DMS53 treated with DMSO at 0.1 percent for 48 hours (cell line): Measurements from ENCODE around the gene KCNF1.

ENCODE experiments used
- DNase-seq: peaks from one replicate; lab custom pipeline; 2025; ENCODE audit not compliant: unreplicated experiment; lab: John Stamatoyannopoulos, UW

KCNF1 gene

GRCh38 chr2:10918661-10919409 lies 7.1 kb downstream of the KCNF1 start:
- no peak for DNase-seq

GRCh38 chr2:10919410-10919770 lies 7.7 kb downstream of the KCNF1 start:
- DNase-seq = no peak

DNA sequence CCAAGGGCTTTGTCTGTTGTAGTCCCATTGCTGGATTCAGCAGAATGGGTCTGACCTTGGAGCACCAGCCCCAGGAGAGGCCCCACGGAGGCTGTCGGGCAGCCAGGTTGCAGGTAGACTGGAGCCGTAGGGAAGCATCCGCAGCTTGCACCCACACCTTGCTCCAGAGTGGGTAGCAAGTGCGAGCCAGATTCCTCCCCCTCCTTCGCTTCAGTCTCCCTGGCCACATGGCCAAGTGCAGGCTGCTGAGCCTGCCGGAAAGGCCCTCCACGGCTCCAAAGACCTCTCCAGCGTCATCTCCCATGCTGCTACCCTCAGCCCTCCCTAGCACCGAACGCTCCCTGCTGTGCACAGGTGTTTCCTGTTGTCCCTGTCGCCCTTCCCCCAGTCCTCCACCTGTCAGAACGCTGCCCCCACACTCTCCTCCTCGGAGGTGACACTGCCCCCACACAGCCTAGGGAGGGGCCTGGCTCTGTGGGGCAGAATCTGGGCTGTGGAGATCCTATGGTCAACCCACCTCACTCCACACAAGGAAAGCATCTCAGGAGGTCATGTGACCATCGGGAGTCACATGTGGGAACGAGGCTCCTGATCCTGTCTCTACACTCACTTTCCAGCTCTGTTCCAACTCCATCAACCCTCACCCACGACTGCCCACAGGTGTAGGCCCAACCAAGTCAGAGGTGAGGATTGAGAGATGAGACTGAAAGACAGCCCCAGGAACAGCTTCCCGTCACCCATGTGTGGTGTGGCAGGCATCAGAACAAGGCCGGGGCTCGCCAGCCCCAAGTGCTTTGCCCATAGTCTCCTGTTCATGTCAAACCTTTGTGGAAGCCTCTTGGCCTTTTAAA lies 8.3 kb downstream of the KCNF1 start:
- DNase-seq = peak; percentile 52

GRCh38 chr2:10920764-10921388 lies 9.1 kb downstream of the KCNF1 start:
- DNase-seq = no peak

DNA sequence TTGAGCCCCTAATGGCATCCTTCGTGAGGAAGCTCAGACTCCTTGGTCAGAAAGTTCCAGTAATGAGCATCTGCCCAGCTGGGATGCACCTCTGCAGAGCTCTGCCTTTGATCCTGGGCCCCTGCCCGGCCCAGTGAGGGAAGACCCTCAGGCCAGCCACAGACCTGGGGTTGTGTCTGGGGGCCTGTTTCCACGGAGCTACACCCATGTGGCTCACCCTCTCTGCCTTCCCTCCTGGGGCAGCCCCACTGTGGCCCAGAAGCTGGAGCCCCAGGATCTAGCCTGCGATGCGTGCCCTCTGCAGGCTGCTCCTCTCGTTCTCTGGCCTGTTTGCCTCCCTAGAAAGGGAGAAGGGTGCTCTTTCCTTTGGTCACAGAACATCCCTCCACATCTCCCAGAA lies 9.8 kb downstream of the KCNF1 start:
- DNase-seq = no peak

GRCh38 chr2:10922307-10923007 lies 10.7 kb downstream of the KCNF1 start:
- no peak for DNase-seq

DNA sequence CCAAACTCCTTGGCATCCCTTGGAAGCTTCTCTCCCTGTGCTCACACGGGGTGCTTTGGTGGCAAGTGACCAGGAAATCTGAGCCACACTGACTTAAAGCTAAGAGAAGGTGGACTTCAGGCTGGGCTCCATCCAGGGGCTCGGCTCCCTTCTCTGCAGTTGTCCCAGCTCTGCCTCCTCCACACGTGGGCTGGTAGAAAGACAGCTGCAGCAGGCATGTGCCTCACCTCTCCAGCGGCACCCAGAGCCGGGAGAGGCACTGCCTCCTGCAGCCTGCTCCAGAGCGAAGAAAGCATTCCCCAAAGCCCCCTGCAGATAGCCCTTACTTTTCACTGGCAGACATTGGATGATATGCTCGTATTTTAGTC lies 11.3 kb downstream of the KCNF1 start:
- DNase-seq = no peak

- DNase-seq = no peak
These were observed 12.2 kb downstream of the KCNF1 start for GRCh38 chr2:10923965-10924364.

- no peak for DNase-seq
These were observed 12.7 kb downstream of the KCNF1 start for GRCh38 chr2:10924441-10924840.

DNA sequence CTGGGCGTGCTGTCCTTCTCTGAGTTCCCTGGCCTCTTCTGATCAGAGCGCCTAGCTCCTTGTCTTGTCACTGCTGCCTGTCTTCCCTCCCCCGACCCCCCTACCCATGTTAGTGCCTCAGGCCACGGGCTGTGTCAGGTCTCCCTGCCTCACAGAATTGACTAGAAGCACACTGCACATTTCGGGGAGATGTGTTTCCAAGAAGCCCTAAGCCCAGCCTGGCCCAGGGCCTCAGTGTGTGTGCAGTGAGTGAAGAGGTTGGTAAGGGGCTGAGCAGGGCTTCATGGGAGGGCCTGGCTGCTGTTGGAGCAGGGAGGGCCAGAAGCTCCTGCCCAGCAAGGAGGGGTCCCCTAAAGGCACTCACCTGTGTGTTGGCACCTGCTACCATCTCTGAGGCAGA lies 13.1 kb downstream of the KCNF1 start:
- DNase-seq = no peak

DNA sequence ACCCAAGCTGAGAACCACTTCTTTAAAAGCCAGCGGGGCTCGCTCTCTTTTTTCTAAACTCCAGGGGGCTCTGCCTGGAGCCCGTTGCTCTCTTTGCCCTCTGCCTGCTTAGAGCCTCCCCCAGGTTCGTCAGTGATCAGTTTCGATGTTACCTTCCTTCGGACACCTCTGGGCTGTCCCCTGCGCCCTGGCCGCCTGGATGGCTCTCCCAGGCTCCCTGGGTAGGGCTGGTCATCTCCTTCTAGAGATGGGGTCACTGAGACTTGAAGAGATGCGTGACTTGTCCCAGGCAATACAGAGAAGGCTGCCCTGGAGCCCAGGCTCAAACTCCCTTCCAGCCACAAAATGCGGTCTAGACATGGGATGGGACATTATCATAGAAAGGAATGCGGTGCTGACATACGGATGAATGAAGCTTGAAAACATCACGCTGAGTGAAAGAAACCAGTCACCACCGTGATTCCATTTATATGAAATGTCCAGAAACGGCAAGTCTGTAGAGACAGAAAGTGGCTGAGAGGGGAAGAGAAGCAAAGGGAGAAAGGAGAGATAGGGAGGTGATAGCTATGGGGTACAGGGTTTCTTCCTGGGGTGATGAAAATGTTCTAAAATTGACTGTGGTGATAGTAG lies 14.6 kb downstream of the KCNF1 start:
- no peak for DNase-seq

- DNase-seq = no peak
These were observed 19.2 kb downstream of the KCNF1 start for GRCh38 chr2:10930721-10931516.

DNA sequence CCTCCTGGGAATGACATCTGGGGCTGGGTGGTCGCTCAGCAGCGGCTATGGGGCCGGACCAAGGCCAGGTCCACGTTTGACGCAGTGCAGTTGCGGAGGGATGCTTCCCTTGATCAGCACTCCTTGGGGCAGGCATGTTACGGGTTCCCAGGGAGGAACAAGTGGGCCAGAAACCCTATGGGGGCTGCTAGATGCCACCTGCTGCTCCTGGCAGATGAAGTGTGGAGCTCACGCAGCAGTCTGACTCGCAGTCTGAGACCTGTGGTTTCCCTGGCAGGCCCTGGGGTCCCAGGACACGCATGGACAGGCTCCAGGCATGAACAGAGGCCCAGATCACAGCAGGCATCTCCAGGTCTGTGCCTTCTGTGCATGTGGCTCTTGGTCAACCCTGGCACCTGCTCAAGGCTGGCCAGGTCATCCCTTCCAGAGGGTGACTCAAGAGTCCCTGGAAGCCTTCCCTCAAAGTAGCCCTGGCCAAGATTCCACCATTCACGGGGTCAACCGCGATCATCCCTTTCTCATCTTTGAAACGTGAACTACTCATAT lies 20.0 kb downstream of the KCNF1 start:
- no peak for DNase-seq

- DNase-seq = no peak
These were observed 20.8 kb downstream of the KCNF1 start for GRCh38 chr2:10932345-10933151.

DNA sequence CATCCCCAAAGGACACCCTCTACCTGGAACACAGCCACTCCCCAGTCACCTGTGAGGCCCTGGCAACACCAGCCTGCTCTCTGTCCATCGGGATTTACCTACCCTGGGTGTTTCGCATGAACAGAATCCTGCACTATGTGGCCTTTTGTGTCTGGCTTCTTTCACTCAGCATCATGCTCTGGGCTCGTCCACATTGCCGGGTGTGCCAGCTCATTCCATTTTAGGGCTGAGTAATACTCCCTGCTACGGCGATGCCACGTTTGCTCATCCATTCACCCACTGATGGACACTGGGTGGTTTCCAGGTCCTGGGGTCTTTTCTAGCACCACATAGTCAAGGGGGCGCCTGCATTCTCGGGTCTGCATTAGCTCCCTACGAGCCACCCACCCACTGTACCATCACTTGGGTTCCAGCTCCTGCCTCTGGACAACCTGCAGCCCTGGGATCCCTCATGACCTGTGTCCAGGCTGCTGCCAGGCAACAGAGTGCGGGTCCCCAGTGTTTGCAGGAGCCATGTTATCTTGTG lies 22.0 kb downstream of the KCNF1 start:
- no peak for DNase-seq

DNA sequence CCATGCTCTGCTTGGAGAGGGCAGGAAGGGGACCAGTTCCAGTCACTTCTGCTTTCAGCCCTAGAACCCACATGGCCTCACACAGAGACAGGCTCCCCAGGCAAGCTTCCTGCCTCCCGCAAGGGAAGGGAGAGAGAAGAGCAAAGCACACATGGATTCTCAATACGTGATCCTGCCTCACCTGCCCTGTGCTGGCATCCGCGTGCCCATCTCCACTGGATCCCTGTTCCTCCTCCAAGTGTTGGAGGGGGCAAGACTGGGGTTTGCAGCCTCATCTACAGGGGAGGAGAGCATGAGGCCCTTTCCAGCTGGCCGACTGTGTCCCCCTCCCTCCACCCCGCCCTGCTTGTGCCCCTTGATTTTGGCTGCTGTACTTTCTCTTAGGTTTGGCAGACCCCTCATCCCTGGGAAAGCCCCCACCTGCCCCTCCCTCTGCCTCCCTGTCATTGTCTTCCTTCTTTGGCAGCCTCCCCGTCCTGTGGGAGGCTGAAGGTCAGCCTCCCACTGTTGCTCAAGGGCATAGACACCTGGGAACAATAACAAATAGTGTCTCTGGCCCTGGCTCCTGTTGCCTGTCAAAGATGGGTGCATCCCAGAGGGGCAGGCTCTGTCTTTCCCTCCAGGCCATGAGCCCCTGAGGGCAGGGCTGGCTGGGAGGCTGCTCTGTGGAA lies 22.7 kb downstream of the KCNF1 start:
- peak; percentile 15 for DNase-seq

- DNase-seq = peak; percentile 78
These were observed 23.2 kb downstream of the KCNF1 start for GRCh38 chr2:10934979-10935350.

DNA sequence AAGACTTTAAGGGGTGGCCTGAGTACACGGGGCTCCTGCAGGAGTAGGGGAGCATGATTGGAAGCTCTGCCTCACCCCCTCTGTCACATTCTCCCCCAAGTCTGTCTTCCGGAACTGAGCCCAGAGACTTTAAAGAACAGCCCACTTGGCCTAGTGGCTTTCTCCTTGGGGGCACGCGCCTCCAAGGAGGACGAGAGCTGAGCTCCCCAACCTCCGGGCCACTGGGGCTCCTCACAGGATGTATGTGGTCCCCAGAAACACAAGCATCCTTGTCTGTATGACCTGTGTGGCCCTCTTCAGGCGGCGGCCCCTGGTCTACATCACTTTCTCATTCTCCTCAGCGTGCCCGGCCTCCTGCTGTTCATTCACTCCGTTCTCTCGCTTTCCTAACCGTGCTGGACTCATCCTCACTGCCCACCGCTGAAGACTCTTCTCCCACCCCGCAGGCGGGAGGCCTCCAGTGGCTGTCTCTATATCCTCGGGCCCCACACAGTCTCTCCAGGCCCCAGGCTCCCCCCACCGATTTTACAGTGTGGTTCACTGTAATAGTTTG lies 23.7 kb downstream of the KCNF1 start:
- DNase-seq = no peak
